Esophagus (tissue), 2 donors: ENCODE data around the gene TEKT5. TPM values are rescaled to one million over a fixed set of nuclear protein-coding genes. Genes with fewer than 3 reads are reported as not detected.
"Not testable (repeated sequence)": the region's sequence is repeated elsewhere in the genome, so short reads cannot be mapped to it uniquely, and the experiment has no call there.

Experiments used
- H3K27ac ChIP-seq, 2 donors: one replicate each; pipeline ENCODE4 v1.5.1; 2013; ENCODE audit warnings: low read depth in 2 of 2, mild to moderate bottlenecking in 2 of 2, inconsistent platforms in 1 of 2, low read length in 1 of 2, moderate library complexity in 1 of 2
- H3K27me3 ChIP-seq, 2 donors: one replicate each; pipeline ENCODE4 v1.6.1; 2013; ENCODE audit warnings: low read length in 2 of 2, control low read depth in 1 of 2, mild to moderate bottlenecking in 1 of 2; ENCODE audit not compliant: insufficient read depth in 2 of 2, control insufficient read depth in 1 of 2
- H3K36me3 ChIP-seq, 2 donors: one replicate each; pipeline ENCODE4 v1.6.1; 2013; ENCODE audit warnings: low read length in 1 of 2; ENCODE audit not compliant: control insufficient read depth in 2 of 2, insufficient read depth in 2 of 2
- H3K4me1 ChIP-seq, 2 donors: one replicate each; pipeline ENCODE4 v1.6.1; 2013; ENCODE audit warnings: low read length in 1 of 2; ENCODE audit not compliant: control insufficient read depth in 2 of 2, insufficient read depth in 2 of 2
- H3K4me3 ChIP-seq, 2 donors: one replicate each; pipeline ENCODE4 v1.5.1; 2013; ENCODE audit warnings: low read length in 2 of 2, mild to moderate bottlenecking in 2 of 2, low read depth in 1 of 2, moderate library complexity in 1 of 2
- H3K9me3 ChIP-seq, 2 donors: one replicate each; pipeline ENCODE4 v1.6.1; 2013; ENCODE audit warnings: mild to moderate bottlenecking in 2 of 2, low read depth in 1 of 2, low read length in 1 of 2, moderate library complexity in 1 of 2; ENCODE audit not compliant: control insufficient read depth in 2 of 2, insufficient read depth in 1 of 2
- WGBS, 2 donors: extraction: QIAGEN DNeasy Blood & Tissue Kit; methylation state at CpG; one replicate each; pipeline ENCODE4 v1.1.7; 2013; 5-methylcytosine and 5-hydroxymethylcytosine counted together
- polyA plus RNA-seq, 2 donors: library from polyadenylated mRNA; stranded (reverse); fragments of 200-250 nt; gene quantifications; one replicate each; pipeline ENCODE4 v1.2.3, GENCODE V29; 2013
- donor health status: healthy with polysubstance abuse.
- donor health status: Bipolar disorder and iron deficiency.

The TEKT5 gene
- under 1 TPM in 1 of 2 donors, not detected in 1; 0.22 TPM for polyA plus RNA-seq

DNA sequence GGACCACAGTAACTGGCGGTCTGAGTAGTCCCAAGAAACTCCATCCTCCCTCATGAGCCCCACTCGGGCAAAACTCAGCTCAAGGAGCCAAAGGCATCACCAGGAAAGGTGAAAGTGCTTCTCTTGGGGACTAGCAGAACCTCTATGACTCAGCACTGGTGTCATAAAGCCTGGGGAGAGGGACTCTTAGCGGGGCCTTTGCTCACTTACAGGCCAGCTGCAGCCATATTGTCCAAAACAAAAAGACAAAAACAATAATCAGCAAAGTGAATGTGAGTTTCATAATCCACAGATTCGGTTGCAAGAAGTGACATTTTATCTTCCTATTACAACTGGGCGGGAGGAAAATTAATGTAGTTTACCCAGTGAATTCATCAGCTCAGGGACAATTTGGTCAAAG, at the start of gene TEKT5:
TSS of gene TEKT5 (minus strand) at position 101 of the 400 bp plus-strand sequence. CDS start at position 44, 57 bp downstream.
- Histone ChIP-seq H3K36me3 (no peaks in the 10 kb centered on the region), H3K27ac (no peak within 1 kb of the TSS), H3K27me3 (no peaks in the 10 kb centered on the region), H3K9me3 (no peaks in the 10 kb centered on the region), H3K4me3 (no peak within 1 kb of the TSS), H3K4me1 (peaks cover 0 to 3% of the 10 kb centered on the region in 2 donors)
- WGBS, 2 donors: 82 to 88% methylated on average over 5 of the region's 5 CpGs

DNA sequence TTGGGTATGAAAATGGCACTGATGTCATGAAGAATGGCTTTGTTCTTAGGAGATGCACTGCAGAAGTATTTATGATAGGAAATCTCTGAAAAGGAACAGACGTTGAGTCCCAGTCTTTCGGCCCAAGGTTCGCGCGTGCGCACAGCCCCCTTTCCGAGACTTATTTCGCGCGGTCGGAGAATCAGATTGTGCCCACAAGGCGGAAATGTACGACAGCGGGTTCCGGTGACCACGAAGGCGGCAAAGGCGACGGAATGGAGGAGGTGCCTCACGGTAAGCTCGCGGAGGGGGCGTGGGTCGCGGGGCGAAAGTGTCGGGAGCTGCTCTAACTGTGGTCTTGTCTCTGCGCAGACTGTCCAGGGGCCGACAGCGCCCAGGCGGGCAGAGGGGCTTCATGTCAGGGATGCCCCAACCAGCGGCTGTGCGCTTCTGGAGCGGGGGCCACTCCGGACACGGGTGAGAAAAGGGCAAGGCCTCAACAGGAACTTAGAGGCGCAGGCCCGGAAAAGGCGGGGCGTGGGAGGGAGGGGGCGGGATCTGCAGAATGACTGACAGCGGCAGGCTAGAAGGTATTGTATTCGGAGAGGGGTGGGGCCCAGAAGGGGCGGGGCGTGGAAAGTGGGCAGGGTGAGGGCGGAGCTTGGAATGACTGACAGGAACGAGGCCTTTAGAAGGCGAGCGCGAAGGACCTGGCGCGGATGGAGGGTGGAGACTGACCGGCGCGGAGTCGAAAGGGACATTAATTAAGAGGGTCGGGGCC, 49.1 kb upstream of the TEKT5 start, which contains the start of gene NUBP1:
TSS of gene NUBP1 (plus strand) at position 233 of the 760 bp plus-strand sequence. CDS start at position 255, 22 bp downstream.
- Histone ChIP-seq H3K27ac (peak within 1 kb of the TSS; percentile 99), H3K4me1 (no peaks in the 10 kb centered on the region), H3K36me3 (peaks cover 0 to 3% of the 10 kb centered on the region in 2 donors), H3K27me3 (no peaks in the 10 kb centered on the region), H3K4me3 (peak within 1 kb of the TSS; percentile 71 to 87), H3K9me3 (no peaks in the 10 kb centered on the region)
- 0 to 1% methylated on average over 56 to 57 of the region's 57 CpGs for WGBS, 2 donors

DNA sequence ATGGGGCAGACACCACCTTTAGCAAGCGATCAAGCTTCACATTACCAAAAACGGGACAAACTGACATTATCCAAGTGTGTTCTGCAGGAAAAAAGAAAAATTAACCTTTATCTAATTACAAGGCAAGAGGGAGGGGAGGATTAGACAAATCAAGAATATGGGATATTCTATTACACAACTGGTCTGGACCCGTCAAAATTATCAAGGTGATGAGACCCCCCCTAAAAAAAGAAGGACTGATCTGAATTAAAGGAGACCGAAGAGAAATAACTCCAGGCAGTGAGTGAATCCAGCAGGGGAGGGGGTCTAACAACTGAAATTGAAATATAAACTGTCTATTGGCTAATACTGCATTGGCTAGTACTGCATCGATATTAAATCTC, 48.5 kb upstream of the TEKT5 start:
- Histone ChIP-seq H3K9me3 (no peaks in the 10 kb centered on the region), H3K36me3 (no peaks in the 10 kb centered on the region), H3K27ac (peak overlapping the region in 1 of 2 donors; percentile 99), H3K27me3 (no peaks in the 10 kb centered on the region), H3K4me1 (peaks cover 0 to 1% of the 10 kb centered on the region in 2 donors), H3K4me3 (peak overlapping the region in 1 of 2 donors; percentile 71)
- 29 to 35% methylated on average over 5 of the region's 5 CpGs for WGBS, 2 donors

DNA sequence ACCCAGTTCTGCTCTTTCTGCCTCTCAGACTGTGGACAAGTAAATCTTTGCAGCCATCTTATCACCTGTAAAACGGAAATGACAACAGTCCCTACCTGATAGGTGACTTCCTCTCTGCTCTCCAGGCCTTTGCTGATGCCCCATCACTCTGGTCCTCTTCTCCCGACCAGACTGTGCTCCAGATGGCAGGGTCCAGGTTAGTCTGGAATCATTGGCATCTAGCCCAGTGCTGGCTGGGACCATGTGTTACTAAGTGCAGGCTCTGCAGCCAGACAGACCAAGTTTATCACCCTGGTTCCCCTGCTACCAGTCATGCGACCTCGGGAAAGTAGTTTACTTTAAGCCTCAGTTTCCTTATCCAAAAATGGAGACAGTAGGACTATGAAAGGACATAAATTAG, 47.1 kb upstream of the TEKT5 start:
- Histone ChIP-seq H3K27ac (peak overlapping the region in 1 of 2 donors; percentile 16), H3K4me3 (no peak overlapping the region), H3K36me3 (no peaks in the 10 kb centered on the region), H3K27me3 (no peaks in the 10 kb centered on the region), H3K9me3 (no peaks in the 10 kb centered on the region), H3K4me1 (peaks cover 0 to 3% of the 10 kb centered on the region in 2 donors)
- WGBS, 2 donors: 47 to 69% methylated on average over 4 of the region's 4 CpGs

DNA sequence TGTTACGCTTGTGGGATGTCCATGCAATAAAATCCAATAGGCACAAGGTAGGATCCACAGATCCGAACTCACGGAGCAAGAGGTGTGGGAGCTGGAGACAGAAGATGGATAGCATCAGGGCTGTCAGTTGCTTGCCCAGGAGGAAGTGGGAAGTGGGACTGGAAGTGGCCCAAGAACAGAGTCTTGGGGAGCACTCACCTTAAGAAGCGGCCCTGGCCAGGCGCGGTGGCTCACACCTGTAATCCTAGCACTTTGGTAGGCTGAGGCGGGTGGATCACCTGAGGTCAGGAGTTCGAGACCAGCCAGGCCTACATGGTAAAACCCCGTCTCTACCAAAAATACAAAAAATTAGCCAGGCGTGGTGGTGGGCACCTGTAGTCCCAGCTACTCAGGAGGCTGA, 46.5 kb upstream of the TEKT5 start:
- not testable (repeated sequence) for H3K4me1 ChIP-seq, H3K27ac ChIP-seq, H3K27me3 ChIP-seq, H3K9me3 ChIP-seq, H3K36me3 ChIP-seq, H3K4me3 ChIP-seq
- WGBS, 2 donors: 94 to 96% methylated on average over 10 of the region's 10 CpGs

DNA sequence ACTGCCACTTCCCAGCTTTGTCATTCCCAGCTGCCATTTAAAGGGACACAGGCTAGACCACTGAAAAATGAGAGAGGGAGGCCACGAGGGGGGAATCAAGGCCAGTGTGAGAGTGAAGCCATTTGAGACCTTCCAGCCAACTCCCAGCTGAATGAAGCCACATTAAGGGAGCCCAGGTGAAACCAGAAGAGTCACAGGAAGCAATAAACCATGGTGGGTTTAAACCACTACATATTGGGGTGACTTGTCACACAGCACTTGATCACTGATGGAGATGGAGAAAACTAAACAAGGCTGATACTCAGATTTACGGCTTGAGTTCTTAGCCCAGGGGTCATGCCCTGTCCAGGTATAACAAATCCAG, 46.1 kb upstream of the TEKT5 start:
- WGBS, 2 donors: 70 to 83% methylated on average over 2 of the region's 2 CpGs
- H3K27me3 ChIP-seq: no peaks in the 10 kb centered on the region
- no peaks in the 10 kb centered on the region for H3K36me3 ChIP-seq
- H3K27ac ChIP-seq: no peak overlapping the region
- H3K4me1 ChIP-seq: peaks cover 0 to 3% of the 10 kb centered on the region in 2 donors
- no peaks in the 10 kb centered on the region for H3K9me3 ChIP-seq
- H3K4me3 ChIP-seq: no peak overlapping the region

DNA sequence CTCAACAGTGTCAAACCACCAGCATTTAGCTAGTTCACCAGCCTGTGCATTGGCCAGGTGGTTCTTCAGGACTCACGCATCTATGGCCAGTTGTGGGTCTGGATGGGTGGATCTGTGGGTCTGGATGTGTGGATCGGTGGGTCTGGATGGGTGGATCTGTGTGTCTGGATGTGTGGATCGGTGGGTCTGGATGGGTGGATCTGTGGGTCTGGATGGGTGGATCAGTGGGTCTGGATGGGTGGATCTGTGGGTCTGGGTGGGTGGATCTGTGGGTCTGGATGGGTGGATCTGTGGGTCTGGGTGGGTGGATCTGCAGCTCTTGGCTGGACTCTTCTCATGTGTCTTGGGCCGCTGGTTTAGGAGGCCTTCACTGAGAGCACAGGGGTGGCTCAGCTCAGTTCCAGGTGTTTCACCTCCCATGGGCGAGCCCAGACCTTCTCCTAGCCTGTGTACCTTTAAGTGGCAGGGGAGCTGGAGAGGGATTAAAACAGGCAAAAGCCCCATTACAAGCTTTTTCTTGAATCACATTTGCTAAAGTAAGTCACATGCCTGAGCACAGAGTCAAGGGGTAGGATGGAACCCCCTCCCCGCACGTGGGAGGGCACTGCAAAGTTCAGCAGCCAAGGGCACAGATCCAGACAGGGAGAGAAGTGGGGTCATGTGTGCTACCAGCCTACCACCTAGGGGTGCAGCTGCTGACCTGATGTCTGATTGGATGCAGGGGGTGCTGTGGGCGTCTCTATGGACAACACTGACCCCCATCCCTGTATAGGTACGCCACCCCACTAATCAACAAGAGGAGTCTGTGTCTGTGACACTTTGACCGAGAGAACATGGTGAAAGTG, 45.5 kb upstream of the TEKT5 start:
- WGBS, 2 donors: 84 to 86% methylated on average over 10 of the region's 10 CpGs
- Histone ChIP-seq H3K36me3 (no peaks in the 10 kb centered on the region), H3K4me1 (peaks cover 0 to 3% of the 10 kb centered on the region in 2 donors)

DNA sequence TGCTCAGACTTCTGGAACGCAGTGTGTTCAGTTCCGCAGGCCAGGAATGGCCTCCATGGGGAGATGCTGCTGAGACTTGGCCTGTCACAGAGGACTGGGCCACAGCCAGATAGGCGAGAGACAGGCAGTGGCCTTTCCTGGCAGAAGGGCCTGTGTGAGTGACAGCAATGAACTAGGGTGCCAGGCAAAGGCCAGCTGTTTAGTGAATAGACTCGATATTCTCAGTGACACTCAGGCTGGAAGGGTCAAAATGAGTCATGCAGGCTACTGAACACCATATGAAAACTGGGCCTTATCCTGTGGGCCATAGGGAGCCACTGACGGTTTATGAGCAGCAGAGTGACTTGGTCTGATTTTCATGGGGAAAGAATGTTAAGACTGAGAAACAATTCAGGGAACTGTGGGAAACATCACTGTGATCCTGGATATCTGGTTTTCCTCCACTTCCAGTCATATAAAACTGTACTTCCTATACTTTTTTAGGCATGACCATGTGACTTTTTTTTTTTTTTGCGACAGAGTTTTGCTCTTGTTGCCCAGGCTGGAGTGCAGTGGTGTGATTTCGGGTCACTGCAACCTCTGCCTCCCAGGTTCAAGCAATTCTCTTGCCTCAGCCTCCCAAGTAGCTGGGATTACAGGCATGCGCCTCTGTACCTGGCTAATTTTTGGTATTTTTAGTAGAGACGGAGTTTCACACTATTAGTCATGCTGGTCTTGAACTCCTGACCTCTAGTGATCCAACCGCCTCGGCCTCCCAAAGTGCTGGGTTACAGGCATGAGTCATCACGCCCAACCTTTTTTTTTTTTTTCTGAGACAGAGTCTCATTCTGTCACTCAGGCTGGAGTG, 43.7 kb upstream of the TEKT5 start:
- peaks cover 0 to 3% of the 10 kb centered on the region in 2 donors for H3K4me1 ChIP-seq
- H3K9me3 ChIP-seq: no peaks in the 10 kb centered on the region
- no peak overlapping the region for H3K4me3 ChIP-seq
- no peaks in the 10 kb centered on the region for H3K27me3 ChIP-seq
- no peaks in the 10 kb centered on the region for H3K36me3 ChIP-seq
- 43 to 52% methylated on average over 12 of the region's 12 CpGs for WGBS, 2 donors
- H3K27ac ChIP-seq: peak overlapping the region; percentile 28 to 81

More for the DNA sequence above, 45.5 kb upstream of the TEKT5 start:
- Histone ChIP-seq H3K9me3 (no peaks in the 10 kb centered on the region), H3K4me3 (no peak overlapping the region), H3K27me3 (no peaks in the 10 kb centered on the region), H3K27ac (no peak overlapping the region)

DNA sequence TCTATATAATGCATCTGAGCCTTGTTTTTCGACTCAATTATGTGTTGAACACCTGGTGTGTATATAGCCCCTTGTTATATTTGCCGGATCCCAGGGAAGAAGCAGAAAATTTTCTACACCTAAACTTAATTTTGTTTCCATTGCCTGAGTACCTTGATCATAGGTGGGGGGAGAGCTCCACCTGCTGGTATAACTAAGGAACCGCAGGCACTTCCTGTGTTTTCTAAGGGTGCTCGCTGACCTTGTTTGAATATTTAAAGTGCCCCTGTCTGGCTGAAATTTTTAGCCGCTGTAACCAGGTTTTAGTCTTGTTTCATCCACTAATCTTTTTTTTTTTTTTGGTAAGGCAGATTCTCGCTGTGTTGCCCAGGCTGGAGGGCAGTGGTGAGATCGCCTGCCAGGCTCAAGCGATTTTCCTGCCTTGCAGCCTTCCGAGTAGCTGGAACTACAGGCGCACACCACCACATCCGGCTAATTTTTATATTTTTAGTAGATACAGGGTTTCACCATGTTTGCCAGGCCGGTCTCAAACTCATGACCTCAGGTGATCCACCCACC, 42.4 kb upstream of the TEKT5 start:
- WGBS, 2 donors: 32 to 33% methylated on average over 12 of the region's 12 CpGs
- Histone ChIP-seq H3K27ac (peak overlapping the region; percentile 4 to 39), H3K36me3 (no peaks in the 10 kb centered on the region), H3K9me3 (peaks cover 0 to 2% of the 10 kb centered on the region in 2 donors), H3K4me1 (peaks cover 0 to 3% of the 10 kb centered on the region in 2 donors), H3K27me3 (no peaks in the 10 kb centered on the region), H3K4me3 (no peak overlapping the region)
